NCI-H82 treated with DMSO at 0.1 percent for 48 hours (cell line): ENCODE results near the gene ACSS3.

ENCODE experiments used
- DNase-seq: peaks from one replicate; lab custom pipeline; 2025; ENCODE audit not compliant: unreplicated experiment; lab: John Stamatoyannopoulos, UW

ACSS3 gene

GRCh38 chr12:81216739-81217138 is 138.9 kb downstream of the ACSS3 start:
- DNase-seq, result no peak

DNA sequence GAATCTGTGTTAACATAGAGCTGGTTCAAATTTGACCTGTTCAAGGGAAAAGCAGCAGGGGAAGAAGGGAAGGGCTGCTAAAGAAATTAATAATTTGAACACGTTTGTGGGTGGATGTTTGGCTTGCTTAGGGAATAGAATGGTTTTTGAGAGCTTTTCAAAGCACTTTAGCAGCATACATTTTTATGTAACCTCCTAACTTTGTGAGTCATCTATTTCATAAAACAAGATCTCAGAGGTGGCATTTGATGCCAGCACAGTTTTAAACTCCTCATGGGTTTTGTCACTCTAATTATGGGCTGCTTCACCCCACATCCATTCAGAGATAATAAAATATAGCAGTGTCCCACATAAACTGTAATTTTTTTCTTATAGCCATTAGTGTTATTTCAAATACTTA is 143.8 kb downstream of the ACSS3 start:
- DNase-seq, result no peak

GRCh38 chr12:81222846-81223592 is 145.1 kb downstream of the ACSS3 start:
- no peak for DNase-seq

GRCh38 chr12:81224626-81225025 is 146.7 kb downstream of the ACSS3 start:
- no peak for DNase-seq

DNA sequence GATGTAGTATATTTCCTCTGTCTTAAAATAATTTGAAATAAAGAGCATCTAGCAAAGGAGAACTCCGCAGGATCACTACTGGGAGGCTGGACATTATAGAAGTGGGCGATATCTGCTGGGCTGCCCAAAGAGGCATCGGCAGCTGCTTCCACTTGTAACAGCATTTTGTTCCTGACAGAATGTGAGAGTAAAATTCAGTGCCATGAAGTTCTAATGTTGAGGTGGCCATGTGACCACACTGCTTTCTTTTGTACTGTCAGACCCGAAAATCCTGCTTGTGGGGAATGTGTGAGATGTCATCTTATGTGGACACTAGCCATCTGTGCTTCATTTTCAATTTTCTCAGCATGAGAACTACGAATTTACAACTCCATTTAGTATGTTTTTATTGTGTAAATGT is 151.9 kb downstream of the ACSS3 start:
- DNase-seq, result no peak

GRCh38 chr12:81231574-81232368 is 153.9 kb downstream of the ACSS3 start:
- no peak for DNase-seq

- no peak for DNase-seq
Measured at GRCh38 chr12:81245458-81245857, 167.6 kb downstream of the ACSS3 start.

GRCh38 chr12:81245907-81246570 is 168.2 kb downstream of the ACSS3 start:
- no peak for DNase-seq

DNA sequence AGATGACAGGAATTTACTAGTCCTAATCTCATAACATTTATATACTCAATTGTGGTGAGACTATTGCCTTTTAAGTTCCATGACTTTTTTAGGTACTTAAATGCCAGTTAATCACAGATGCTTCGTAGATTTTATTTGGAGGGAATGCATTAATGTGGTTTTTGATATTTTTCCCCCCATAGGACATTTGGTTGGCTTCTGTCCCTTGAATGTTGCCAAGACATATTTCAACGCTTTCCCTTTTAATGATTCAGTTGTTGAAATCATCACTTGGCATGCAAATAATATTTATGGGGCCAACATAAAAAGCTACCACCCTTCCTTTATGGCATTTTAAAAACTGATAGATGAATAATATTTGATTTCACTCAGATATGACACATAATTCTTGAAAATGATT is 172.1 kb downstream of the ACSS3 start:
- DNase-seq, result no peak

- DNase-seq, result no peak
Measured at GRCh38 chr12:81252228-81252627, 174.3 kb downstream of the ACSS3 start.

- no peak for DNase-seq
Measured at GRCh38 chr12:81253360-81253759, 175.5 kb downstream of the ACSS3 start.

- DNase-seq, result no peak
Measured at GRCh38 chr12:81255456-81255855, 177.6 kb downstream of the ACSS3 start.

DNA sequence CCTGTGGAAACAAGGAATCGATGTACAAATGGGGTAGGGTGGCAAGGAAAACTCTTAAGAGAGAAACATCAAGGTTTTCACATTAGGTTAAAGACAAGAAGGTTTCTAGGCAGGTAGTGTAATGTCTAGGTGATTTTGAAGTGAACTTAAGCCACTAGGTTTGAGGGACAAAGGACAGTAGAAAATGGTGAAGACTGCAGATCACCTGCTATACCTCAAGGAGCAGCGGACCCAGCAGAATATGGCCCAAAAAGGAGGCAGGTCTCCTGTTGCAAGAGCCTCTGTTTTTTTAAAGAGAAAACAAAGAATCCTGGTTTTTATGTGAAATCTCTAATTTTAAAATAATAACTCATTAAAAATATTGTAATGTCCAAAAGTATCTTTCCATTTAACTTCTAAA is 178.1 kb downstream of the ACSS3 start:
- no peak for DNase-seq

- peak; percentile 15 for DNase-seq
Measured at GRCh38 chr12:81257947-81258551, 180.2 kb downstream of the ACSS3 start.

- no peak for DNase-seq
Measured at GRCh38 chr12:81259360-81259759, 181.5 kb downstream of the ACSS3 start.

DNA sequence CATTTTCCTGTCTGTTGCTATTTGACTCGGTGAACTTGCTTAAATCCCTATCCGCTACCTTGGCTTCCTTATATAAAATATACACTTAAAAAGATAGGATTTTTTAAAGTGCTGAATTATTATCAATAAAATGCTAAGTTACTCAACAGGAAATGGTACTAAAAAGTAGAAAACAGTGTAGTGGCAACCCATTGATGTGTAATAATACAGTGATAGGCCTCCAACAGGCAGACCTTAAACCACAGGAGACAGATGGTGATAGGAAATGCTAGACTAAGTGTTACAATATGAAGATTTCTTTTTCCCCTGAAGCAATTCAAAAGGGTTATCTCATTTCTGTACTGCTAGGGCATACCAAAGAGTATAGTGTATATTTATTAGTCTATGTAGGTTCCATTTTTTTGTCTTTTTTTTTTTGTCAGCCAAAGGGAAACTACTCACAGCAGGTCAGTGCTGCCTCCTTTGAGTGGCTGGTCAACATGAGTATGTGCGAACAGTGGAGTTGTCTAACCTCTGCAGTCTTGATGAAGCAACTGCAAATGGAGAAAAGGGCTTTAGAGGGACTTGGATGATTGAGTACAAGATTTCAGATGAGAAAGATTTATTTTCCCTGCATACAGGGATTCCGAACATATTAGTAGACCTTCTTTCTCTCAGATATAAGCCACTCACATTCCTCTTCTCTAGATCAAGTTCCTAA is 183.8 kb downstream of the ACSS3 start:
- no peak for DNase-seq

- DNase-seq, result no peak
Measured at GRCh38 chr12:81263072-81263471, 185.2 kb downstream of the ACSS3 start.

- DNase-seq, result no peak
Measured at GRCh38 chr12:81270385-81270784, 192.5 kb downstream of the ACSS3 start.

DNA sequence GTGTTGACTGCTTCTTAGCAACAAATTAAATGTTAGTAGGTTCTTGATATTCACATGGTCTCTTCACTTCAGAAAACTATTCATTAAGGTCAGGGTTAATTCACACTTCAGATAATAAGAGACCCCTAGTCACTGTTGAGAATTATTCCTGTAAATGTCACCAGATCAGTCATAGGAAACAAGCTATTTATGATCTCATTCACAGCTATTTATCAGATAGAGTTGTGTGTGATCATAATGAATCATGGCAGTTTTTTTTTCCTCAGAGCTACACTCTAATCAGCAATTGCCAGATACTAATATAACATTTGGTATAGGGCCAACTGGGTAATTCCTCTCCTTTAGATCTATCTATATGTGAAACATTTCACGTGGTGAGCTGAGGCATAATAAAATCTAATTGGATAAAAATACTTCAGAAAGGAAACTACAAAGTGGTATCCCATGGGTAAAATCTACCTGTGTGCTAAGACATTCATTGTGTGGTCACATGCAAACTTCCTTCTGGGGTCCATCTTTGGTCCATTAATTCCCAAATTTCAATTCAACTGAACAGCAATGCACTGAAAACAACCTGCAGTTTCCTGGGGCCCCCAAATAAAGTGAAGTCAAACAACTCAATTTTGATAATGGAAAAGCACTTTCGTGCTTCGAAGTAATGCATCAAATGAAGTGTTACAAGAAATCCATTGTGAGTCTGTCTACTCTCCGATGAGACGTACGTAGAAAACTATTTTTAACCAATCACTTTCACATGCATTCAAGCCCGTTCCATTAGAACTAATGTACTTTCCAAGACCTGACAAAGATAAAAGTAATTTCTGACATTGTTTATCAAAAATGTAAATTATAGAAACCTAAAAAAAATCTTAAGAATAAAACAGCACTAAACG is 197.0 kb downstream of the ACSS3 start:
- no peak for DNase-seq

GRCh38 chr12:81284137-81284536 is 206.3 kb downstream of the ACSS3 start:
- DNase-seq, result no peak
